Gastrocnemius medialis (tissue), 4 donors: Measurements from ENCODE around the gene SMCHD1. TPM values are rescaled to one million over a fixed set of nuclear protein-coding genes. Genes with fewer than 3 reads are reported as not detected.
"Not testable (repeated sequence)": the region's sequence is repeated elsewhere in the genome, so short reads cannot be mapped to it uniquely, and the experiment has no call there.

Experiments
- ATAC-seq, 2 donors: fragments of 150-250 bp; one replicate each; pipeline ENCODE4 v1.9.1; 2016
- DNase-seq, 2 donors: peaks; one replicate each; pipeline ENCODE4 v3.0.0-alpha.2; 2019
- H3K27ac ChIP-seq, 4 donors: fragments of 200-600 bp; sonication (generic); 1 replicate in 1 of 4; 2 replicates in 3 of 4; pipeline ENCODE4 v1.5.1; 2016 to 2018; ENCODE audit warnings: mild to moderate bottlenecking in 2 of 4, moderate library complexity in 1 of 4
- H3K27me3 ChIP-seq, 3 donors: fragments of 200-600 bp; sonication (generic) in 2 of 3; 1 replicate in 1 of 3; 2 replicates in 2 of 3; pipeline versions ENCODE4 v1.5.1 to v1.6.0; 2016 to 2019; ENCODE audit warnings: mild to moderate bottlenecking in 1 of 3, moderate library complexity in 1 of 3
- H3K36me3 ChIP-seq, 2 donors: fragments of 200-600 bp; sonication (generic) in 1 of 2; one replicate each; pipeline ENCODE4 v1.5.1; 2017 to 2018
- H3K4me1 ChIP-seq, 2 donors: fragments of 200-600 bp; sonication (generic) in 1 of 2; one replicate each; pipeline ENCODE4 v1.5.1; 2016 to 2017; ENCODE audit warnings: mild to moderate bottlenecking in 2 of 2
- H3K4me3 ChIP-seq, 4 donors: fragments of 200-600 bp; sonication (generic) in 3 of 4; 1 replicate in 1 of 4; 2 replicates in 3 of 4; pipeline ENCODE4 v1.5.1; 2016 to 2019; ENCODE audit warnings: mild to moderate bottlenecking in 2 of 4
- H3K9me3 ChIP-seq, 3 donors: fragments of 200-600 bp; sonication (generic) in 2 of 3; 1 replicate in 1 of 3; 2 replicates in 2 of 3; pipeline ENCODE4 v1.5.1; 2016 to 2019
- CTCF ChIP-seq, 5 experiments: fragments of 450-650 bp in 3 of 5; fragments of 200-600 bp in 2 of 5; sonication (generic) in 2 of 5; IDR thresholded peaks in 4 of 5; conservative IDR thresholded peaks in 1 of 5; 1 replicate in 4 of 5; 2 replicates in 1 of 5; pipeline ENCODE4 v1.5.1; 2016 to 2019; ENCODE audit warnings: antibody characterized with exemption in 5 of 5, mild to moderate bottlenecking in 3 of 5, moderate library complexity in 3 of 5
- POLR2A ChIP-seq, 2 donors: fragments of 450-650 bp; IDR thresholded peaks; one replicate each; pipeline ENCODE4 v1.6.1; 2017; ENCODE audit warnings: antibody characterized with exemption in 2 of 2, mild to moderate bottlenecking in 2 of 2, moderate library complexity in 2 of 2
- in situ Hi-C, 4 donors: fragments of 200-750 bp; cut with MboI; loops; one replicate each; pipeline versions ENCODE4 v1.15.0 to v1.8.0; 2017; ENCODE audit warnings: low sequenced_read_pairs in 4 of 4
- intact Hi-C: fragments of 100-400 bp; cut with DNase I; formaldehyde crosslinking; loops from one replicate; pipeline ENCODE4 v1.15.1; 2023; ENCODE audit warnings: low total_unique reads
- total RNA-seq, 4 donors: library from RNA; depleted of rRNA; stranded (reverse); fragments of >200 nt; gene quantifications; one replicate each; pipeline versions ENCODE4 v1.1.0 to v1.2.3, GENCODE V29; 2016

SMCHD1 gene
- total RNA-seq, 4 donors from 2014 or later = 16.2 to 43.6 (median 22.7) TPM

- TF ChIP-seq POLR2A (IDR thresholded peaks at IDR 0.05) (no peak), CTCF (IDR thresholded peaks at IDR 0.05 in 4 of 5, conservative IDR thresholded peaks at IDR 0.05 in 1 of 5) (no peak)
- Histone ChIP-seq H3K4me1 (no peaks in the 10 kb centered on the region), H3K36me3 (no peaks in the 10 kb centered on the region), H3K9me3 (no peaks in the 10 kb centered on the region), H3K27ac (no peak overlapping the region), H3K27me3 (no peaks in the 10 kb centered on the region), H3K4me3 (no peak overlapping the region)
- in situ Hi-C loops = no loop called here
- no peak for DNase-seq
- ATAC-seq = no peak
- intact Hi-C loops = no loop called here
Observed at GRCh38 chr18:2825613-2826175, 170.2 kb downstream of the SMCHD1 start.

GRCh38 chr18:2826581-2826980 lies 171.1 kb downstream of the SMCHD1 start:
- DNase-seq = peak in 1 of 2 donors; percentile 31
- no peak for TF ChIP-seq CTCF (IDR thresholded peaks at IDR 0.05 in 4 of 5, conservative IDR thresholded peaks at IDR 0.05 in 1 of 5)
- no peak for TF ChIP-seq POLR2A (IDR thresholded peaks at IDR 0.05)
- no peaks in the 10 kb centered on the region for H3K36me3 ChIP-seq
- ATAC-seq = peak in 1 of 2 donors; percentile 50
- no peak overlapping the region for H3K4me3 ChIP-seq
- no peak overlapping the region for H3K27ac ChIP-seq
- H3K9me3 ChIP-seq = no peaks in the 10 kb centered on the region
- no peaks in the 10 kb centered on the region for H3K4me1 ChIP-seq
- no peaks in the 10 kb centered on the region for H3K27me3 ChIP-seq
- in situ Hi-C loops (no loop called here), intact Hi-C loops (no loop called here)

GRCh38 chr18:2827061-2827460 lies 171.5 kb downstream of the SMCHD1 start:
- Histone ChIP-seq H3K27me3 (no peaks in the 10 kb centered on the region), H3K9me3 (no peaks in the 10 kb centered on the region), H3K36me3 (no peaks in the 10 kb centered on the region), H3K27ac (no peak overlapping the region), H3K4me1 (no peaks in the 10 kb centered on the region), H3K4me3 (no peak overlapping the region)
- TF ChIP-seq POLR2A (IDR thresholded peaks at IDR 0.05) (no peak), CTCF (IDR thresholded peaks at IDR 0.05 in 4 of 5, conservative IDR thresholded peaks at IDR 0.05 in 1 of 5) (no peak)
- ATAC-seq = no peak
- in situ Hi-C loops (no loop called here), intact Hi-C loops (no loop called here)
- no peak for DNase-seq

GRCh38 chr18:2836118-2836517 lies 180.6 kb downstream of the SMCHD1 start:
- ATAC-seq, H3K4me3 ChIP-seq, H3K9me3 ChIP-seq, H3K4me1 ChIP-seq, H3K27me3 ChIP-seq, H3K36me3 ChIP-seq, H3K27ac ChIP-seq, DNase-seq, intact Hi-C loops, in situ Hi-C loops: not testable (repeated sequence)

GRCh38 chr18:2837290-2837689 lies 181.8 kb downstream of the SMCHD1 start:
- intact Hi-C loops, in situ Hi-C loops, H3K4me1 ChIP-seq: not testable (repeated sequence)

GRCh38 chr18:2839202-2839601 lies 183.7 kb downstream of the SMCHD1 start:
- no peaks in the 10 kb centered on the region for H3K9me3 ChIP-seq
- H3K27me3 ChIP-seq = peaks cover 0 to 4% (median 3%) of the 10 kb centered on the region in 3 donors
- DNase-seq (no peak), ATAC-seq (no peak)
- no peaks in the 10 kb centered on the region for H3K36me3 ChIP-seq
- TF ChIP-seq CTCF (IDR thresholded peaks at IDR 0.05 in 4 of 5, conservative IDR thresholded peaks at IDR 0.05 in 1 of 5) = no peak
- no peak for TF ChIP-seq POLR2A (IDR thresholded peaks at IDR 0.05)
- H3K4me3 ChIP-seq = no peak overlapping the region
- H3K4me1 ChIP-seq = no peaks in the 10 kb centered on the region
- in situ Hi-C loops (no loop called here), intact Hi-C loops (no loop called here)
- no peak overlapping the region for H3K27ac ChIP-seq

More at GRCh38 chr18:2837290-2837689, 181.8 kb downstream of the SMCHD1 start:
- not testable (repeated sequence) for H3K9me3 ChIP-seq, H3K27ac ChIP-seq, H3K4me3 ChIP-seq, H3K27me3 ChIP-seq, H3K36me3 ChIP-seq, DNase-seq, ATAC-seq
